Kidney capillary endothelial cell (primary cell): ENCODE results near the gene TMED8.
"Not testable (repeated sequence)": the region's sequence is repeated elsewhere in the genome, so short reads cannot be mapped to it uniquely, and the experiment has no call there.

Experiments
- DNase-seq: peaks from one replicate; pipeline ENCODE4 v3.0.0-alpha.2; 2018; ENCODE audit warnings: low spot score

Gene TMED8

DNA sequence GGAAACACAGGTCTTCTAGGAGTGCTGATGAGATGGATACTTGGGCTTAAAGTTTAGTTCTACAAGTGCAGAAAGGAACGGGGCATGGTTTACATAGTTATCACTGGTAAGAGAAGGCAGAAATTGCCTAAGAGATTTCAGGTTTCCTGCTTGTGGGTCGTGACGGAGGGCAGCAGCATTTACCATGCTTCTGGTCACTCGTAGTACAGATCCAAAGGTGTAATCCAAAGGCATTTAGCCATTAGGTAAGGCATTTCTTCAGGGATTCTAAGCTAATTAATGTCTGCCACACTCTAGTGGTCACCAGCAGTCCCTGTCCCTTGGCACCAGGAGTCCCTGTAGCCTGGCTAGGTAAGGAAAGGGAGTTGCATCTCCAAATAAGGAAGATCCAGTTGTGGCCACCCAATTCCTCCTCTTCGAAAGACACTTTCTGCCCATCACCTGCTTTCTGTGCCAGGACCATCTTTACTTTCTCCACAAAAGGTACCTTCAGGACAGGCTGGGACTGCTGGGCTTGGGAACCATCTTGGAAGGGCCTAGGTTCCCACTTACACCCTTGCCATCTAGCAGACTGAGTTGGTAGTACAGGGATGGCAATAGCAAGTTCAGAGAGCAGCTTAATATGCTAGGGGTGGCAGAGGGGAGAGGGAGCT, 54.5 kb downstream of the TMED8 start:
- no peak for DNase-seq

GRCh38 chr14:77320238-77320935, 56.5 kb downstream of the TMED8 start, which contains the start of gene POMT2:
Gene POMT2 (minus strand): TSS chr14:77320883. CDS start chr14:77320681, 202 bp downstream.
- peak; percentile 89 for DNase-seq

DNA sequence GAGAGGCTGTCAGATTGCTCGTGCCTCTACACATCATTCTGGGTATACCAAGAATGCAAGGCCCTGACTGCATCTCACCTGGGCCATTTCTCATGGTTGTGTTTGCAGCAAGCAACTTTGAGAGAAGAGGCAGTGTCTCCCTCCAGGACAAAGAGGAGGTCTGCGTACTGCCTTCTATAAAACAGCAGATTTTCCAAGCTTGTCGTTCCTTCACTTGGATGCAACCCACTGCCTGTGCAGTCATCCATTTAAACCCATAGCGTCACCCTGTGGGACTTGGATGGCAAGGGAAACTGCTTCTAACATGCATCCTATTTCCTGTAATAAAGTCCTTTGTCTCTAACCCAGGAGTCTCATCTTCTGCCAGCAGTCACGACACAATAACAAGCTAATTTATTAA, 57.5 kb downstream of the TMED8 start:
- DNase-seq: peak; percentile 36

- DNase-seq: not testable (repeated sequence)
These were observed 58.1 kb downstream of the TMED8 start for GRCh38 chr14:77318756-77319155.

DNA sequence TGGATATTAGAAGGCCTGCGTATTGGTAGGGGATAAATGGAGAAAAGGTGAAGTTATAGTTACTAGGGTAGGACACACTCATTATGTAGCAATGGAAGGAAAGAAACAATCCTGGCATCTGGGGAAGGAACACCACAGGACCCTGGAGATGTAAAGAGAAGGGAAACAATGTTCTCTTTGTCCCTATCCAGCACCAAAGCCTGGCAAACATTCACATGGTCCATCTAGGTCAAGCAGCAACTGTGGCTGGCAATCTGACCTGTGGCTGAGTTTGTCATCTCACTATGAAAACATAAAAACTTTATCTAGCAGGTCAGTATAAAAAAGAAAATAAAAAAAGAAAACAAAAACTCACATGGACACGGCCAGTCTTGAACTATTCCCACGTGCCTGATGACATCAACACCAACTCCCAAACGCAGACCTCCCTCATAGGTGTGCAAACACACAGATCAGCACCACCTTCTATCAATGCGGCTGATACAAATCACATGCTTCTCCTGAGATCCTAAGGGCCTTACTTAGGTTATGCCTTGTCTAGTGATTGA, 58.8 kb downstream of the TMED8 start:
- DNase-seq: no peak

DNA sequence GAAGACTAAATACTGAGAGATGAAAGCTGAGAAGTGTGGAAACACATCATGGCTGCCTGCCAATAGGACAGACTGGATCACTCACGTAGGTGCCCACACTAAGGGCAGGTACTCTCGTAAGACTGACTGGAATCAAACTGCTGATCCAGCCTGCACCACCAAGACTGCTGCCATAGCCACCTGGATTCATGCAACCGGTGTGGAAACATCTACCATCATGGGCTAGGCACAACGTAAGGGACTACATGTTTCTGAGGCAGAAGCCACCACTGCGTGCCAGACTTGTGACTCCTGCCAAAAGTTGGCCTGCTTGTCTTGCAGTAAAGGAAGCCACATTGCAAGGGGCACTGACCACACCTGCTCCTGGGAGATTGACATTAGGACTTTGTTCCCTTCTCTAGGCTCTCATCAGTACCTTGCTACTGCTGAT, 60.0 kb downstream of the TMED8 start:
- DNase-seq: no peak

GRCh38 chr14:77316195-77316505, 60.7 kb downstream of the TMED8 start:
- no peak for DNase-seq

GRCh38 chr14:77314539-77315457, 62.1 kb downstream of the TMED8 start:
- no peak for DNase-seq

DNA sequence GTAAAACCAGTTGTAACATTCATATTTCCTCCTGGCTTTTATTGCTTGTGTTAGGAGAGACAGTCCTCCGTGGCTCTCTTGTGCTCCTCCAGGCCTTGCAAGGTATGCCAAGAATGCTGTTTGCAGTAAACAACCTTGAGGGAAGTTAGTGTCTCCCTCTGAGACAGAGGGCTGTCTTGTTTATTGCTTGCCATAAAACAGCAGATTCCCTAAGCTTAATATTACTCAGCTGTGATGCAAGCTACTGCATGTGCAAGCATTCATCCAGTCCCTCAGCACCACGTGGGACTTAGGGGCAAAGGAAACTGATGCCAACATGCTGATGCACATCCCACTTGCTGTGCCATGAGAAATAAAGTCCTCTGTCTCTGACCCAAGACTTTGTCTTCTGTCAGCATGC, 62.9 kb downstream of the TMED8 start:
- DNase-seq: peak; percentile 46

- DNase-seq: no peak
These were observed 63.5 kb downstream of the TMED8 start for GRCh38 chr14:77313371-77313770.

GRCh38 chr14:77311217-77311616, 65.7 kb downstream of the TMED8 start:
- no peak for DNase-seq

DNA sequence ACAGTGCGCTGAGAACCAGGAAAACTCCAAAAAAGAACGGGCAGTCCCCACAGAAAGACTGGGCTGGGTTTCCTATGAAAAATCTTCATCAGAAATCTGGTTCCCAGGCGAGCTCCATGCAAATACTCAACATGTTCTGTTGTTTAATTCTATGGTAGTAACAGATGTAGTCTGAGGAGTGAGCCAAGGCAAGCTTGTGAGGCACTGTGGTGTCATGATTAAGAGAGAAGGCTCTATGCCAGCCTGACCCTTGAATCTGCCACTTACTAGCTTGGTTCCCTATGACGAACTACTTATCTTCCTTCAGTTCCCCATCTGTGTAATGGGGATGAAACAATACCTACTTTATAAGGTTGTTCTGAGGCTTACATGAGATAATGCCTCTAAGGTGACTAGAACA, 66.9 kb downstream of the TMED8 start:
- DNase-seq: no peak

DNA sequence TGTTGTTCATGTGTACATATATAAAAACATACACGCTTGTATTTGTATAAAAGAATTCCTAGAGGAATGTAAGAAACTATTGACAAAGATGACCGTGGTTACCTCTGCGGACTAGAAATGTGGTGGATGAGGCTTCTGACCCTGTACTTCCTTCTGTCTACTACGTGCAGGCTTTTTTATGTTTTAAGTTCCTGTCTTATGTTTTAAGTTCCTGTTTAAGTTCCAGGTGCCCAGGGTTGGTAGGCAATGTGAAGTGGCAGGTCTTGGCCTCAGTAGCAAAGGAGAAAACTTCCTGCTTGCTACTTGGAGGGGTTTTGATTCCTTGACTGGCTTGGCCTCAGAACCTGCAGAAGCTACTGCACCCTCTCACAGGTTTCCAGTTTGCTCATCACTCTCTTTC, 67.8 kb downstream of the TMED8 start:
- no peak for DNase-seq

- no peak for DNase-seq
These were observed 69.9 kb downstream of the TMED8 start for GRCh38 chr14:77306851-77307496.

GRCh38 chr14:77306416-77306815, 70.5 kb downstream of the TMED8 start:
- DNase-seq: no peak

GRCh38 chr14:77305696-77306095, 71.2 kb downstream of the TMED8 start:
- DNase-seq: no peak

- DNase-seq: peak; percentile 85
These were observed 73.3 kb downstream of the TMED8 start for GRCh38 chr14:77303417-77304156.

GRCh38 chr14:77302926-77303325, 74.0 kb downstream of the TMED8 start:
- peak; percentile 64 for DNase-seq

DNA sequence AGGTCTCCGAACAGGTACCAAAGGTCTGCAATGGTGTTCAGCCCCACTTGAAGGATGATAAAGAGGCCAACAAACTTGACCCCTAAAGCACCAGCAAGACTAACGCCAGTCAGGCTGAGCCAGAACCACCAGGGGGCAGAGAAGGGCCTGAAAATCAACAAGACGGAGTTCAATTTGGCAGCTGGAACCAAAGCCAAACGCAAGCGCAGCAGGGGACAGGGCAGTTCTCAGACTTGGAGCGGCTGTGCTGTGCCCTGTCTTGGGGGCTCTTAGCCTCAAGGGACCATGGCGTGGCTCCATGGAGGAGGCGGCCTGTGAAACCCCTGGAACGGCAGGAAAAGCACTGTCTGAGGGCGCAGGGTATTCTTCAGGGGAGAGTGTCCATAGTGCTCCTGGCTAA, 75.8 kb downstream of the TMED8 start:
- DNase-seq: peak; percentile 71

GRCh38 chr14:77299771-77300170, 77.1 kb downstream of the TMED8 start:
- no peak for DNase-seq

DNA sequence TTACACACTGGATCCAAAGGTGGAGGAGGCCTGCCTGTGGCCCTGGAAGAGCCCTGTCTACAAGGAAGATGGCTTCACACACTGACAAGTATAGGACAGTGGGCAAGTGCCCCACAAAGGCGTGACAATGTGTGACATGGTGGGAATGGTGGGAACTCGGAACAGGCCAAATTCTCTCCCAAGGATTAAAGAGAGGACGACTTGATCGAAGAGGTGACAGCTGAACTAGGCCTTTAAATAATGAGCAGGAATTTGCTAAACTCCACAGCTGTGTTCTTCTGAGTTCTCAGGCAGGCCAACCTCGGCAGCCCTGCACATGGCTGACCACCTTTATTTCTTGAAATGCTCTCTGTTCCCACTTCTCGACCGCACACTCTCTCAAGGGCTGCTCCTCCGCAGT, 80.0 kb downstream of the TMED8 start:
- no peak for DNase-seq
